IMR-90 (cell line): Measurements from ENCODE around the gene MPP2. TPM values are rescaled to one million over a fixed set of nuclear protein-coding genes. Genes with fewer than 3 reads are reported as not detected.

Source experiments
- ATAC-seq: fragments of 200-7000 bp; cut with Tn5 transposase; 2 replicates; pipeline ENCODE4 v1.9.1; 2020; ENCODE audit warnings: low read depth, mild to moderate bottlenecking, moderate library complexity
- BruUV-seq: library from RNA; stranded (reverse); fragments of 400-500 nt; replicated peaks from 2 replicates; lab custom pipeline; 2021; lab: Mats Ljungman, UMichigan
- CTCF ChIA-PET: fragments of 300-600 bp; formaldehyde crosslinking; extraction: SDS; loops from one replicate; lab custom pipeline; 2021; ENCODE audit warnings: antibody characterized with exemption; lab: Yijun Ruan, JAX
- POLR2A ChIA-PET: fragments of 300-600 bp; sonication (Branson Sonifier 250); formaldehyde crosslinking; loops from one replicate; lab custom pipeline; 2022; ENCODE audit warnings: antibody characterized with exemption; ENCODE audit not compliant: unreplicated experiment; lab: Charles Lee
- DNase-seq: peaks from one replicate; pipeline ENCODE4 v3.0.0; 2013
- H2AFZ ChIP-seq: replicated peaks from 2 replicates; pipeline ENCODE3; 2013; ENCODE audit warnings: low read length, mild to moderate bottlenecking; ENCODE audit not compliant: poor library complexity
- H2AK5ac ChIP-seq: 2 replicates; pipeline ENCODE4 v1.6.1; 2013; ENCODE audit warnings: low read depth, low read length, inconsistent platforms
- H2AK9ac ChIP-seq: replicated peaks from 2 replicates; pipeline ENCODE3; 2013; ENCODE audit warnings: mild to moderate bottlenecking, low read depth, low read length, moderate library complexity; ENCODE audit not compliant: poor library complexity
- H2BK120ac ChIP-seq: 2 replicates; pipeline ENCODE4 v1.6.1; 2013; ENCODE audit warnings: low read depth, low read length, inconsistent platforms
- H2BK15ac ChIP-seq: 3 replicates; pipeline ENCODE4 v1.6.1; 2013; ENCODE audit warnings: low read depth, low read length, inconsistent platforms
- H2BK20ac ChIP-seq: 2 replicates; pipeline ENCODE4 v1.6.1; 2013; ENCODE audit warnings: low read depth, mild to moderate bottlenecking, inconsistent platforms, low read length, moderate library complexity
- H2BK5ac ChIP-seq: 2 replicates; pipeline ENCODE4 v1.6.1; 2013; ENCODE audit warnings: mild to moderate bottlenecking, low read depth, low read length, inconsistent platforms; ENCODE audit not compliant: poor library complexity, severe bottlenecking
- H3K14ac ChIP-seq: replicated peaks from 2 replicates; pipeline ENCODE4 v1.6.1; 2013; ENCODE audit warnings: low read depth, low read length, inconsistent platforms
- H3K18ac ChIP-seq: 2 replicates; pipeline ENCODE4 v1.6.1; 2013; ENCODE audit warnings: low read depth, low read length, control low read depth
- H3K23ac ChIP-seq: 2 replicates; pipeline ENCODE4 v1.6.1; 2013; ENCODE audit warnings: low read depth, low read length, inconsistent platforms
- H3K27ac ChIP-seq: 2 replicates; pipeline ENCODE4 v1.5.1; 2013; ENCODE audit warnings: mild to moderate bottlenecking, control low read depth, low read length; ENCODE audit not compliant: insufficient read depth
- H3K27me3 ChIP-seq: 2 replicates; pipeline ENCODE4 v1.6.1; 2013; ENCODE audit warnings: low read length; ENCODE audit not compliant: control insufficient read depth, insufficient read depth
- H3K36me3 ChIP-seq: 2 replicates; pipeline ENCODE4 v1.6.1; 2013; ENCODE audit warnings: low read length, mixed read lengths; ENCODE audit not compliant: control insufficient read depth, insufficient read depth
- H3K4ac ChIP-seq: 2 replicates; pipeline ENCODE4 v1.6.1; 2013; ENCODE audit warnings: low read depth, low read length, inconsistent platforms
- H3K4me1 ChIP-seq: 2 replicates; pipeline ENCODE4 v1.6.1; 2013; ENCODE audit warnings: low read length, mixed read lengths; ENCODE audit not compliant: control insufficient read depth, insufficient read depth
- H3K4me2 ChIP-seq: 2 replicates; pipeline ENCODE4 v1.6.1; 2013; ENCODE audit warnings: low read depth, mild to moderate bottlenecking, control low read depth, low read length, moderate library complexity
- H3K4me3 ChIP-seq: 2 replicates; pipeline ENCODE4 v1.5.1; 2013; ENCODE audit warnings: low read depth, mild to moderate bottlenecking, control low read depth, low read length, moderate library complexity; ENCODE audit not compliant: insufficient read depth
- H3K56ac ChIP-seq: 2 replicates; pipeline ENCODE4 v1.6.1; 2013; ENCODE audit warnings: low read length, inconsistent platforms; ENCODE audit not compliant: insufficient read depth; ENCODE audit errors: extremely low read depth
- H3K79me1 ChIP-seq, 2 experiments: 2 replicates each; pipeline ENCODE4 v1.6.1; 2013; ENCODE audit warnings: low read length in 2 of 2, inconsistent platforms in 1 of 2, low read depth in 1 of 2
- H3K9ac ChIP-seq: 2 replicates; pipeline ENCODE4 v1.6.1; 2013; ENCODE audit warnings: low read depth, low read length, control low read depth
- H3K9me1 ChIP-seq: 2 replicates; pipeline ENCODE4 v1.6.1; 2013; ENCODE audit warnings: low read length, inconsistent platforms; ENCODE audit not compliant: insufficient read depth
- H3K9me3 ChIP-seq: 2 replicates; pipeline ENCODE4 v1.6.1; 2013; ENCODE audit warnings: low read length; ENCODE audit not compliant: control insufficient read depth, insufficient read depth
- H4K20me1 ChIP-seq: 2 replicates; pipeline ENCODE4 v1.6.1; 2013; ENCODE audit warnings: low read length, inconsistent platforms; ENCODE audit not compliant: insufficient read depth
- H4K5ac ChIP-seq: 2 replicates; pipeline ENCODE4 v1.6.1; 2013; ENCODE audit warnings: mild to moderate bottlenecking, low read depth, low read length, control low read depth
- H4K8ac ChIP-seq, 2 experiments: 2 replicates each; pipeline ENCODE4 v1.6.1; 2013; ENCODE audit warnings: low read depth in 2 of 2, low read length in 2 of 2, control low read depth in 1 of 2, inconsistent platforms in 1 of 2
- H4K91ac ChIP-seq: 2 replicates; pipeline ENCODE4 v1.6.1; 2013; ENCODE audit warnings: low read depth, low read length, inconsistent platforms; ENCODE audit not compliant: insufficient read depth
- BHLHE40 ChIP-seq: fragments of 150-350 bp; IDR thresholded peaks from 2 replicates; pipeline ENCODE4 v1.6.1; 2016; ENCODE audit warnings: mild to moderate bottlenecking, low read depth, low read length
- CEBPB ChIP-seq: IDR thresholded peaks from 2 replicates; pipeline ENCODE4 v1.6.1; 2012; ENCODE audit warnings: low read depth, low read length, improper control_type of control experiment
- CHD1 ChIP-seq: IDR thresholded peaks from 2 replicates; pipeline ENCODE4 v1.6.1; 2012; ENCODE audit warnings: low read depth, low read length, improper control_type of control experiment
- FOS ChIP-seq: fragments of 150-350 bp; IDR thresholded peaks from 2 replicates; pipeline ENCODE4 v1.6.1; 2016; ENCODE audit warnings: low read depth, low read length
- MAFK ChIP-seq: IDR thresholded peaks from 2 replicates; pipeline ENCODE4 v1.6.1; 2012; ENCODE audit warnings: low read depth, low read length, improper control_type of control experiment
- MAZ ChIP-seq: IDR thresholded peaks from 2 replicates; pipeline ENCODE4 v1.6.1; 2012; ENCODE audit warnings: low read depth, mild to moderate bottlenecking, low read length, improper control_type of control experiment, moderate library complexity, borderline replicate concordance
- MXI1 ChIP-seq: IDR thresholded peaks from 2 replicates; pipeline ENCODE4 v1.6.1; 2012; ENCODE audit warnings: low read depth, mild to moderate bottlenecking, low read length, moderate library complexity, borderline replicate concordance
- NFE2L2 ChIP-seq: fragments of 150-350 bp; IDR thresholded peaks from 2 replicates; pipeline ENCODE4 v1.6.1; 2016; ENCODE audit warnings: low read depth, mild to moderate bottlenecking, low read length
- POLR2A ChIP-seq: IDR thresholded peaks from 2 replicates; pipeline ENCODE4 v1.6.1; 2012; ENCODE audit warnings: mild to moderate bottlenecking, low read depth, low read length
- RAD21 ChIP-seq: IDR thresholded peaks from 2 replicates; pipeline ENCODE4 v1.6.1; 2012; ENCODE audit warnings: low read length, improper control_type of control experiment
- RCOR1 ChIP-seq: IDR thresholded peaks from 2 replicates; pipeline ENCODE4 v1.6.1; 2012; ENCODE audit warnings: mild to moderate bottlenecking, low read length, improper control_type of control experiment; ENCODE audit not compliant: insufficient replicate concordance
- RFX5 ChIP-seq: IDR thresholded peaks from 2 replicates; pipeline ENCODE4 v1.8.0; 2012; ENCODE audit warnings: low read depth, mild to moderate bottlenecking, low read length, moderate library complexity
- SMC3 ChIP-seq: fragments of 150-350 bp; IDR thresholded peaks from 2 replicates; pipeline ENCODE4 v1.6.1; 2016; ENCODE audit warnings: low read depth, mild to moderate bottlenecking, antibody characterized with exemption, low read length, moderate library complexity
- WGBS, 2 experiments: methylation state at CpG; one replicate each; pipeline versions ENCODE4 v1.1.5 to v1.1.7; 2013; ENCODE audit warnings: missing lambda C conversion rate in 2 of 2; ENCODE audit not compliant: insufficient read length in 1 of 2; ENCODE audit errors: extremely low coverage in 2 of 2; 5-methylcytosine and 5-hydroxymethylcytosine counted together
- dilution Hi-C: fragments of 300-500 bp; cut with HindIII; formaldehyde crosslinking; loops from one replicate; pipeline ENCODE4 v1.14.3; 2018; ENCODE audit warnings: low sequenced_read_pairs; ENCODE audit not compliant: unreplicated experiment
- in situ Hi-C: fragments of 300-500 bp; cut with MboI; formaldehyde crosslinking; loops from 3 replicates; pipeline ENCODE4 v1.14.3; 2019; ENCODE audit warnings: low sequenced_read_pairs, inconsistent platforms, mixed read lengths
- intact Hi-C: fragments of 100-400 bp; cut with micrococcal nuclease; formaldehyde crosslinking; loops from 2 replicates; pipeline ENCODE4 v1.10.0; 2022
- polyA plus RNA-seq, 3 experiments: library from polyadenylated mRNA; depleted of rRNA; stranded (reverse); fragments of >200 nt; gene quantifications; 2 replicates each; pipeline ENCODE4 v1.2.3, GENCODE V29; 2012; ENCODE audit warnings: low replicate concordance in 1 of 3
- total RNA-seq: library from RNA; depleted of rRNA; stranded (reverse); fragments of >200 nt; gene quantifications from 2 replicates; pipeline ENCODE4 v1.2.3, GENCODE V29; 2012
- TF ChIP-seq, protein P1 (sequence below): conservative IDR thresholded peaks from 2 replicates; pipeline ENCODE4 v1.5.1; 2012; ENCODE audit warnings: mild to moderate bottlenecking, low read depth, low read length, improper control_type of control experiment
- TF ChIP-seq, protein P2 (sequence below): fragments of 150-350 bp; IDR thresholded peaks from 2 replicates; pipeline ENCODE4 v1.6.1; 2016; ENCODE audit warnings: low read depth, mild to moderate bottlenecking, low read length, moderate library complexity, borderline replicate concordance
- TF ChIP-seq, protein P3 (sequence below): fragments of 150-350 bp; IDR thresholded peaks from 2 replicates; pipeline ENCODE4 v1.6.1; 2017; ENCODE audit warnings: mild to moderate bottlenecking, antibody characterized with exemption, low read length, low read depth

MPP2 gene
- total and polyA plus RNA-seq, 2 of the 4 experiments (the other 2 are of a cell fraction): 3.2 to 3.8 TPM

DNA sequence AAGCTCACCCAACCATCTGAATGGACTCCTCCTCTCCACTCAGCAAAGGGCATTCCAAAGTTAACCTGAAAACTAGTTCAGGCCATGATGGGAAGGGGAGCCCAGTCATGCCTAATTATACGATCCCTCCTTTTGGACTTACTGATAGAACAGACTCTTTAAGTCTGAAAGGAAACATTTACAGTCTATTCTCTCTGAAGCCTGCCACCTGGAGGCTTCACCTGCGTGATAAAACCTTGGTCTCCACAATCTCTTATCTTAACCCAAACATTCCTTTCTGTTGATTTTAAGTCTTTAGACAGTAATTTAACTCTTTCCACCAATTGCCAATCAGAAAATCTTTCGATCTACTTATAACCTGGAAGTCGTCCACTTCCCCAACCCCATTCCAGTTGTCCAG lies 9.0 kb upstream of the MPP2 start:
- H3K4me3 ChIP-seq: no peak overlapping the region
- no peaks in the 10 kb centered on the region for H3K79me1 ChIP-seq
- DNase-seq (no peak), ATAC-seq (no peak)
- H3K36me3 ChIP-seq: no peaks in the 10 kb centered on the region
- H4K20me1 ChIP-seq: no peaks in the 10 kb centered on the region
- H3K9me3 ChIP-seq: no peaks in the 10 kb centered on the region
- no peak overlapping the region for H3K4ac ChIP-seq
- ChIA-PET CTCF (no interaction called here), POLR2A (no interaction called here)
- no peak overlapping the region for H3K9ac ChIP-seq
- H4K8ac ChIP-seq: no peak overlapping the region
- no peak overlapping the region for H2BK20ac ChIP-seq
- H2BK120ac ChIP-seq: no peak overlapping the region
- no peak overlapping the region for H3K18ac ChIP-seq
- no peak overlapping the region for H4K5ac ChIP-seq
- no peaks in the 10 kb centered on the region for H3K4me1 ChIP-seq
- no peak overlapping the region for H3K27ac ChIP-seq
- H3K56ac ChIP-seq: no peak overlapping the region
- no peak overlapping the region for H2BK15ac ChIP-seq
- no peak overlapping the region for H2BK5ac ChIP-seq
- no peak for TF ChIP-seq POLR2A
- TF ChIP-seq CHD1: no peak
- TF ChIP-seq MAFK: no peak
- TF ChIP-seq RFX5: no peak
- no peak for TF ChIP-seq MXI1
- TF ChIP-seq MAZ: no peak
- no peak for TF ChIP-seq CEBPB
- TF ChIP-seq, protein P1, sequence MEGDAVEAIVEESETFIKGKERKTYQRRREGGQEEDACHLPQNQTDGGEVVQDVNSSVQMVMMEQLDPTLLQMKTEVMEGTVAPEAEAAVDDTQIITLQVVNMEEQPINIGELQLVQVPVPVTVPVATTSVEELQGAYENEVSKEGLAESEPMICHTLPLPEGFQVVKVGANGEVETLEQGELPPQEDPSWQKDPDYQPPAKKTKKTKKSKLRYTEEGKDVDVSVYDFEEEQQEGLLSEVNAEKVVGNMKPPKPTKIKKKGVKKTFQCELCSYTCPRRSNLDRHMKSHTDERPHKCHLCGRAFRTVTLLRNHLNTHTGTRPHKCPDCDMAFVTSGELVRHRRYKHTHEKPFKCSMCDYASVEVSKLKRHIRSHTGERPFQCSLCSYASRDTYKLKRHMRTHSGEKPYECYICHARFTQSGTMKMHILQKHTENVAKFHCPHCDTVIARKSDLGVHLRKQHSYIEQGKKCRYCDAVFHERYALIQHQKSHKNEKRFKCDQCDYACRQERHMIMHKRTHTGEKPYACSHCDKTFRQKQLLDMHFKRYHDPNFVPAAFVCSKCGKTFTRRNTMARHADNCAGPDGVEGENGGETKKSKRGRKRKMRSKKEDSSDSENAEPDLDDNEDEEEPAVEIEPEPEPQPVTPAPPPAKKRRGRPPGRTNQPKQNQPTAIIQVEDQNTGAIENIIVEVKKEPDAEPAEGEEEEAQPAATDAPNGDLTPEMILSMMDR: no peak
- no peak for TF ChIP-seq FOS
- TF ChIP-seq RCOR1: no peak
- no peak for TF ChIP-seq NFE2L2
- no peak for TF ChIP-seq BHLHE40
- TF ChIP-seq SMC3: no peak
- TF ChIP-seq, protein P2, sequence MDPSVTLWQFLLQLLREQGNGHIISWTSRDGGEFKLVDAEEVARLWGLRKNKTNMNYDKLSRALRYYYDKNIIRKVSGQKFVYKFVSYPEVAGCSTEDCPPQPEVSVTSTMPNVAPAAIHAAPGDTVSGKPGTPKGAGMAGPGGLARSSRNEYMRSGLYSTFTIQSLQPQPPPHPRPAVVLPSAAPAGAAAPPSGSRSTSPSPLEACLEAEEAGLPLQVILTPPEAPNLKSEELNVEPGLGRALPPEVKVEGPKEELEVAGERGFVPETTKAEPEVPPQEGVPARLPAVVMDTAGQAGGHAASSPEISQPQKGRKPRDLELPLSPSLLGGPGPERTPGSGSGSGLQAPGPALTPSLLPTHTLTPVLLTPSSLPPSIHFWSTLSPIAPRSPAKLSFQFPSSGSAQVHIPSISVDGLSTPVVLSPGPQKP: no peak
- TF ChIP-seq RAD21: no peak
- TF ChIP-seq, protein P3, sequence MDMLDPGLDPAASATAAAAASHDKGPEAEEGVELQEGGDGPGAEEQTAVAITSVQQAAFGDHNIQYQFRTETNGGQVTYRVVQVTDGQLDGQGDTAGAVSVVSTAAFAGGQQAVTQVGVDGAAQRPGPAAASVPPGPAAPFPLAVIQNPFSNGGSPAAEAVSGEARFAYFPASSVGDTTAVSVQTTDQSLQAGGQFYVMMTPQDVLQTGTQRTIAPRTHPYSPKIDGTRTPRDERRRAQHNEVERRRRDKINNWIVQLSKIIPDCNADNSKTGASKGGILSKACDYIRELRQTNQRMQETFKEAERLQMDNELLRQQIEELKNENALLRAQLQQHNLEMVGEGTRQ: no peak
- dilution Hi-C loops: no loop called here
- H3K14ac ChIP-seq: no peak overlapping the region
- intact Hi-C loops: no loop called here
- H2AK9ac ChIP-seq: no peak overlapping the region
- BruUV-seq: no TSS peak
- no CpG with 5 or more reads among the region's 4 CpGs for WGBS, 2 experiments
- H2AFZ ChIP-seq: no peak overlapping the region
- in situ Hi-C loops: no loop called here
- H3K23ac ChIP-seq: no peak overlapping the region
- H3K27me3 ChIP-seq: peaks cover 72% of the 10 kb centered on the region
- H3K4me2 ChIP-seq: no peak overlapping the region
- H2AK5ac ChIP-seq: no peak overlapping the region
- peaks cover 3% of the 10 kb centered on the region; the same call in 1 of the 2 replicates for H3K9me1 ChIP-seq
- H4K91ac ChIP-seq: no peak overlapping the region
